RWPE2 (cell line): ENCODE measurements around the gene C1orf87.
"Not testable (repeated sequence)": the region's sequence is repeated elsewhere in the genome, so short reads cannot be mapped to it uniquely, and the experiment has no call there.

Experiments
- ATAC-seq: fragments of 200-7000 bp; cut with Tn5 transposase; 3 replicates; pipeline ENCODE4 v1.9.1; 2021; ENCODE audit warnings: low read depth
- DNase-seq: peaks from one replicate; pipeline ENCODE4 v3.0.0-alpha.2; 2020; ENCODE audit warnings: low spot score
- H3K27ac ChIP-seq: fragments of 450-650 bp; 2 replicates; pipeline ENCODE4 v1.5.1; 2017; ENCODE audit warnings: mild to moderate bottlenecking; ENCODE audit not compliant: poor library complexity, severe bottlenecking
- H3K27me3 ChIP-seq: fragments of 250-450 bp; sonication (Bioruptor Pico); 2 replicates; pipeline ENCODE4 v1.5.1; 2021; ENCODE audit warnings: mild to moderate bottlenecking, moderate library complexity; ENCODE audit not compliant: insufficient read depth, poor library complexity, severe bottlenecking
- H3K36me3 ChIP-seq: fragments of 250-450 bp; sonication (Bioruptor Pico); 2 replicates; pipeline ENCODE4 v1.5.1; 2020; ENCODE audit warnings: low read depth, mild to moderate bottlenecking, moderate library complexity
- H3K4me1 ChIP-seq: fragments of 250-450 bp; sonication (Bioruptor Pico); 2 replicates; pipeline ENCODE4 v1.5.1; 2021; ENCODE audit warnings: mild to moderate bottlenecking, moderate library complexity; ENCODE audit not compliant: insufficient read depth, poor library complexity, severe bottlenecking
- H3K4me3 ChIP-seq: fragments of 250-450 bp; sonication (Bioruptor Pico); 2 replicates; pipeline ENCODE4 v1.5.1; 2021; ENCODE audit warnings: mild to moderate bottlenecking, moderate library complexity; ENCODE audit not compliant: severe bottlenecking
- H3K9me3 ChIP-seq: fragments of 250-450 bp; sonication (Bioruptor Pico); 2 replicates; pipeline ENCODE4 v1.5.1; 2021; ENCODE audit warnings: mild to moderate bottlenecking, moderate library complexity; ENCODE audit not compliant: severe bottlenecking
- CTCF ChIP-seq: fragments of 450-650 bp; IDR thresholded peaks from one replicate; pipeline ENCODE4 v1.5.1; 2017; ENCODE audit warnings: mild to moderate bottlenecking, moderate library complexity; ENCODE audit not compliant: poor library complexity, severe bottlenecking

C1orf87 gene

GRCh38 chr1:59976194-59977074 lies 97.1 kb downstream of the C1orf87 start:
- peaks cover 14% of the 10 kb centered on the region for H3K27me3 ChIP-seq
- no peaks in the 10 kb centered on the region for H3K36me3 ChIP-seq
- no peaks in the 10 kb centered on the region for H3K9me3 ChIP-seq
- no peaks in the 10 kb centered on the region for H3K4me1 ChIP-seq
- TF ChIP-seq CTCF, result peak; percentile 89
- H3K27ac ChIP-seq, result no peak overlapping the region
- no peak overlapping the region for H3K4me3 ChIP-seq
- ATAC-seq (peak; percentile 57), DNase-seq (no peak)

- Histone ChIP-seq H3K4me3 (no peak overlapping the region), H3K4me1 (no peaks in the 10 kb centered on the region), H3K27me3 (peaks cover 14% of the 10 kb centered on the region), H3K9me3 (no peaks in the 10 kb centered on the region), H3K27ac (no peak overlapping the region), H3K36me3 (no peaks in the 10 kb centered on the region)
- no peak for TF ChIP-seq CTCF
- no peak for DNase-seq
- no peak for ATAC-seq
Observed at GRCh38 chr1:59973719-59974118, 99.9 kb downstream of the C1orf87 start.

- Histone ChIP-seq H3K27me3 (peaks cover 14% of the 10 kb centered on the region), H3K4me1 (no peaks in the 10 kb centered on the region), H3K36me3 (no peaks in the 10 kb centered on the region), H3K4me3 (no peak overlapping the region), H3K9me3 (no peaks in the 10 kb centered on the region), H3K27ac (no peak overlapping the region)
- DNase-seq (no peak), ATAC-seq (no peak)
- no peak for TF ChIP-seq CTCF
Observed at GRCh38 chr1:59972216-59972927, 101.2 kb downstream of the C1orf87 start.

GRCh38 chr1:59971464-59971911 lies 102.1 kb downstream of the C1orf87 start:
- Histone ChIP-seq H3K36me3 (no peaks in the 10 kb centered on the region), H3K4me1 (no peaks in the 10 kb centered on the region), H3K9me3 (no peaks in the 10 kb centered on the region), H3K4me3 (no peak overlapping the region), H3K27ac (no peak overlapping the region), H3K27me3 (peaks cover 11% of the 10 kb centered on the region)
- peak; percentile 89 for TF ChIP-seq CTCF
- DNase-seq (no peak), ATAC-seq (peak; percentile 87)

GRCh38 chr1:59969542-59970175 lies 103.9 kb downstream of the C1orf87 start:
- H3K27me3 ChIP-seq, H3K9me3 ChIP-seq, H3K27ac ChIP-seq, ATAC-seq, DNase-seq, H3K4me1 ChIP-seq, H3K36me3 ChIP-seq, H3K4me3 ChIP-seq: not testable (repeated sequence)

GRCh38 chr1:59968746-59969145 lies 104.8 kb downstream of the C1orf87 start:
- H3K9me3 ChIP-seq, H3K36me3 ChIP-seq, DNase-seq, ATAC-seq, H3K27me3 ChIP-seq, H3K4me1 ChIP-seq, H3K27ac ChIP-seq, H3K4me3 ChIP-seq: not testable (repeated sequence)
